Measurements from ENCODE around the gene VSTM2L.
A peak's percentile ranks its signal among the peaks of the same experiment; 100 is the strongest.

The VSTM2L gene

DNA sequence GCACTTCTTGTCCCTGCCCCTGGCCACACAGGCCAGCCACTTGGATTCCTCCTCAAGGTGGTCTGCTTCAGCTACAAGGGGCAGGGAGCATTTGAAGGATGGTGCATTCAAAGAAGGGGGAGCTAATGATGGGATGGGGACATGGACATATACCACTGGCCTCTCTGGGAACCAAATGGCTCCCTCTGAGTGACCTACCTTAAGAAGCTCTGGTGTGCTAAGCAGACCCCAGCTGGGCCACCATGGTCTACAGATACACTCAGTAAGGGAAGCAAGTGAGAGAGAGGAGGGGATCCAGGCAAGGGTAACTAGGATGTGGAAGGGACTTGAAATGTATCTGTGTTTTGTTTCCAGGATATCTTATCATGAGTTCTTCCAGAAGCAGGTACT is 67.9 kb downstream of the VSTM2L start:
- no peak for DNase-seq (ENCODE audit: low read depth)

DNA sequence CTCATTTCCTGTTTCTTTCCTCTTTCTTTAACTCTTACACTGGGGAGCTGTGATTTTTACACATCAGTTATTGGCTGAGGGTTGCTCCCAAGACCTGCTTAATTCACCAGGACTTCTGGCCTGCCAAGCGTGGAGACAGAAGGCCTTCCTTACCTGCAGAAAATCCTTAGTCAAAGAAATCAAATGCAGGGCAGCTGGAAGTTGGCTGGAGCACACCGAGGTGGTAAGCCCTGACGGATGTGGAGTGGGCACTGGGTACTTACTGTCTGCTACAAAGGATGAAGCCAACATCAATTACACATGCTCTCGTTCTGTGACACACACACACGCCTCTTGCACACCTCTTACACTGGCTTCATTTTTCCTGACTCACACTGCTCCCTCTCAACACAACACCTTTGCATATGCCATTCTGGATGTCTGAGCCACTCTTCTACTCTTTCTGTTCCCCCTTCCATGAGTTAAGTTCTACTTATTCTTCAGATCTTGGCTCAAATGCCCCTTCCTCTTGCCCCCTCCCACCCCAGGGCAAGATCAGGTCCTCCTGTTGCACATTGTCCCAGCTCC is 68.7 kb downstream of the VSTM2L start:
- DNase-seq (ENCODE audit: low read depth): no peak

- no peak for DNase-seq (ENCODE audit: low read depth)
These were observed 69.5 kb downstream of the VSTM2L start for GRCh38 chr20:37972256-37973058.

DNA sequence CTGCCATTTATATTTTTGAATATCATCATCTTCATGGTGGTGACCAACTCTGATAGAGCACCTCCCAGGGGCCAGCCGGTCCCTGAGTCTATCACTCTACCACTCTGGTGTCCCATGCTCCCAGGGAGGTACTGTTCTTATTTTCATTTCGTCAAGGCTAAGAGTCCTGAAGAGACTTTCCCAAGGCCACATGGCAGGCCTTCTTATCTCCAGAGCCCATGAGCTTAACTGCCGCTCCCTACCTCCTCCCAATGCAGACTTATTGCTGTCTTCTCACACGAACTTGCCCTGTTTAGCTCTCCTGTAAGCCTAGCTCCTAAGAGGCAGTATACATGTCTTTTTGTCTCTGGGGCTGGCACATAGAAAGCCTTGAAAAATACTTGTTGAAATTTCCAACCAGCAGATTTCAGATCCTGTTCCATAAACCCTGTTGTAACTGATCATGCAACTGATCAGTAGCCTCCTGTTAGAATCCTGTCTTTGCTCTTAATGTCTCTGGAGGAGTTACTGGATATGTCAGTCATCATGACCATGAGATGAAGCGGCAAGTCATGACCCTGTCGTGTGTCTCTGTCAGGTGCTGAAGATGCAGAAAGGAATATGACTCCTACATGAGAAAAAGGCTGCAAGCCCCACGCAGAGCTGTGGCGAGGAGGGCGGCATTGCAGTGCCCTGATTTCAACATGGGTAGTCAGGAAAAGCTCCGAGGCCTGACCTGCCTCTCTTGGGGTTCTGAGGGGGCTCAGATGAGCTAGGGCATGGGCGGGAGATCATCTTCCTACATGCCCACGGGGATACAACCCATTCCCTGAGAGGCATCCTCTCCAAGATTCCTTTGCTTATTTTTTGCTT is 70.4 kb downstream of the VSTM2L start:
- no peak for DNase-seq (ENCODE audit: low read depth)

DNA sequence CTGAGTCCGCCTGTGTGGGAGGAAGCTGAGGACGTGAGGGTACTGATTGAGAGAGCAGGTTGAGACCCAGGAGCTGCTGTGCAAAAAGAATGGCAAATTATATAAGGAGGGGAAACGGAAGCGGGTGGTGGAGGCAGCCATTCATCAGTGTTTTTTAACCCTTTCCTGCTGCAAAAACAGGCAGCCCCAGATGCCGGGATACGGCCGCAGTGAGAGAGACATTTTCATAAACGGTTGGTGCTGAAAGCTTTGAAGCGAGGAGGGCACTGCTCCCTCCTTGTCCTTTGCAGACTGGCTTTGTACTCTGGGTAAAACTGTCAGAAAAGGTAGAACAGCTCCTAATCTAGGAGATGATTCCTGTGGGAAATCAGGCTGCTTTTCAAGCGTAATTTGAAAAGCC is 74.0 kb downstream of the VSTM2L start:
- DNase-seq (ENCODE audit: low read depth): no peak

GRCh38 chr20:37977338-37977737 is 74.4 kb downstream of the VSTM2L start:
- no peak for DNase-seq (ENCODE audit: low read depth)

DNA sequence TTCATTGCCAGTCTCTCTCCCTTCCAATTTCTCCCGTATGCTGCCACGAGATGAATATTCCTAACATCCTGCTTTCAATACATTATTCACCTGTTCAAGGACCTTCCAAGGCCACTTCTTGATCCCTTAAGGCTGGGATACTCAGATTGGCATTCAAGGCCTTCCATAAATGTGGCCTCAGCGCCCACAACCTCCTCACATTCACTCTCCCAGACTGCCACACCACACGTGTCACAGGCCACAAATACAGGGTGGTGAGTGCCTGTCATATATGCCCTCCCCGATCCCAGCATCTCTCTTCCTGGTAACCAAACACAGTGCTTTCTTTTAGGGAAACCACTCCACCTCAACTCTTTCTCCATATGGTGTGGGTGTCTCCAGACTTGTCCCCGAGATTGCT is 74.9 kb downstream of the VSTM2L start:
- DNase-seq (ENCODE audit: low read depth): no peak

DNA sequence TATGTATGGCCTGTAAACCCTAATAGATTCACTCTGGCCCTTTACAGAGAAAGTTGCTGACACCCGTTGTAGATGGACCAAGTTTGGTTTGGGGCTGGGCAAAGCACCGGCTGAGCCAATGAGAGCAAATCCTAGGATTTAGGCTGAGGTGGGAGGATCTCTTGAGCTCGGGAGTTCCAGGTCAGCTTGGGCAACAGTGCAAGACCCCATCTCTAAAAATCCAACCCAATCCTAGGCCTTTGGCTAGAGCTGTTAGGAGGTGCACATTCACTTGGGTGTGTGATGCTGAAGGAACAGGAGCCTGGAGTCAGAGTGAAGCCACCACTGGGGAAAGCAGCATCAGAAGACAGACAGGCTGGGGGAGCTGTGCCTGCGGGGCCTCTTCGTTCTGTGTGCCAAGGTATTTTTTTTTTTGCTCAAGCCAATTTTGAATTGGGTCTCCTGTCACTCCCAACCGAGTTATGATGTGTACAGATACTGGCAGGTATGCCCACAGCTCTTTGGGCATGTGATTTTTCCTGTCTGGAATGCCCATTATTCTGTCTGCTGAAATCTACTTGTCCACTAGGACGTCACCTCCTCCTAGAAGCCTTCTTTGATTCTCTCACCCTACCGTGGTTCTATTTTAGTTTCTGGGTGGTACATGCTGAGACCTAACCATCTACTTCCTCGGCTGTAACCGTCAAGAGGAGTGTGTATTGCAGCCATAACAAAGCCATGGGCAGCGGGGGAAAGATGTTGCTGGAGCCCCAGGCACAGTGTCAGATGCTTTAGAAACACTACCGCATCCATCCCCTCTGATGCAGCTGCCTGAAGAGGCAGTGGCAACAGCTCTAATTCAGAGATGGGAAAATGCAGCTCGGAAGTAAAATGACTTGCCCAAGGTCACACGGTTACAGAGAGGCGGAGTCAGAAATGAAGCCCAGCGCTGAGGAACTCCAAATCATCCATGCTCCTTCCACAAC is 76.4 kb downstream of the VSTM2L start:
- no peak for DNase-seq (ENCODE audit: low read depth)

- DNase-seq (ENCODE audit: low read depth): no peak
These were observed 77.5 kb downstream of the VSTM2L start for GRCh38 chr20:37980383-37980782.

GRCh38 chr20:37980876-37981275 is 77.9 kb downstream of the VSTM2L start:
- no peak for DNase-seq (ENCODE audit: low read depth)

- DNase-seq (ENCODE audit: low read depth): no peak
These were observed 78.6 kb downstream of the VSTM2L start for GRCh38 chr20:37981568-37981967.

DNA sequence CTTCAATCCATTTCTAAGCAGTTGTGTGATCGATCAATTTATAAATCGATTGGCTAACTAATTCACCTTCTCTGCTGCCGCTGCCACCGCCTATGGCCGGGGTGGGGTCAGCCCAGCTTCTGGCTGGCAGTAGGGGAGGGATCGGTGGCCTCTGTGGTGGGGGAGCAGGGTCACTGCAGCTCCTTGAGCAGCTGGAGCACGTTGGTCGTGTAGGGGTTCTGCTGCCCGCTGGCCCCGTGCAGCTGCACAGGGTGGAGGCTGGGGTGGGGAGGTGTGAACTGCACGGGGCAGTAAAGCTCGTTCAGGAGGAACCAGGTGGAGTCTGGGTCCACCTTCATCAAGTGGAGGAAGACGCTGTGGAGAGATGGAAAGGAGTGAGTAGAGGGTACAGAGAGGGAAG is 80.4 kb downstream of the VSTM2L start:
- no peak for DNase-seq (ENCODE audit: low read depth)

- no peak for DNase-seq (ENCODE audit: low read depth)
These were observed 81.3 kb downstream of the VSTM2L start for GRCh38 chr20:37984018-37984785.

DNA sequence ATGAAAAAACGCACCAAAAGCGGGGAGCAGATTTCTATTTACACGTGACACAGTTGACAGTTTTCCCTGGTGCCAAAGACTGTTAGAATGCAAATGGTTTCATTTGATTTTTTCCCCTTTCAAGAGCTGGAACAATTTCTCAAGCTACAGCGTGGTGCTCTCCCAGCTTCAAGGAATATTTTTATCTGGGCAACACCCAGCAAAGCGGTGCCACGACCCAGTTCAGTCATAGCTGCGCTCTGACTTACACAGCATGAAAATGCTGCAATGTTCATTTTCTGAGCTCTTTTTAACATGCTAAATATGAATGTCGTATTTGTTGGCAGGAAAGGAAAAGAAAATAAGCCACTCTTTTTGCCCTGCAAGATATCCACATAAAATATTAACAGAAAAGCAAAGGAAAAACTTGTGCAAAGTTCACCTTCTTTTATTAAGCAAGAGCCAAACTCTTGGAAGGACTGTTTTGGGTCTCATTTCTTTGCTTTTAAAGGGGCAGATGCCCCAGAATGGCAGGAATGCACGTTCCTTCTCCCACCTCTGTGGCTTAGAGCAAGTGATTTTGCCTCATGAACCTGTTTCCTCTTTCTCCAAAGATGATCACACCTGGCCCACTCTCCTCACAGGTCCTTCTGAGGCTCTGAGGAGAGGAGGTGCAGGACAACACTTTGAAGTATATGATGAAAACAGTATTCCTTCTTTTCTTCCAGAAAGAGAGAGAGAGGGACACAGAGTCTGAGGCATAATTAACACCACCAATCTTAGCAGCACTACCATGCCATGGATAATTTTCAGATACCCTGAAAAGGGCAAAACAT is 83.3 kb downstream of the VSTM2L start:
- no peak for DNase-seq (ENCODE audit: low read depth)

DNA sequence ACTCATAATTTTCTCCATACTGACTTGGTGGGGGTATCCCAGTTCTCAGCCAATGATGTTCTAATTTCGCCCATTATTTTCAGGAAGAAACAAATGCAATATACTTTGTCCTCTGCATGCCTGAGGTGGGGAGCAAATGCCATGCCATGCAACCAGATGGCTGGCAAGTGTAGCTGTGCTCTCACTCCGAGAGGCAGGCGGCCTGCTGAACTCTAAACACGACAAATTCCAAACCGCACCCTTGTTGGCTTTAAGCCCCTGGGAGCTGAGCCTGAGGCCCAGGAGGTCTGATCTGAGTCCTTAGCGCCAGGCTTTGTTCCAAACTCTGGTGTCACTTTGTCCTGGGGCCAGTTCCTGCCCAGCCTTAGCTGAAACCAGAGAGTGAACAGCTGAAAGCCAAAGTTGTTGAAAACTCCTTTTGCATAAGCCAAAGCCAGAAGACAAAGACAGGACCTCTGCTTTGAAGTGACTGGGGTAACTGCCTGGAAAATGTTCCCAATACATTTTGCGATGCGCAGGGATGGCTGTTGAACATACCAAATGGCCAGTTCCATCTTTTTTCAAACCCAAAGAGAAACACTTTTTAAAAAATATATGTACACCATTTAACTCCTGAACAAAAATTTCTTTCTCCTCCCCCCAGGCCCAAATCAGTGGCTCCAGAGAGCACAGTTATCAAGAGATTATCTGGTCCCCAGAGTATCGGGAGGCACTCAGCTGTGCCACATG is 84.1 kb downstream of the VSTM2L start:
- peak; percentile 58 for DNase-seq (ENCODE audit: low read depth)

DNA sequence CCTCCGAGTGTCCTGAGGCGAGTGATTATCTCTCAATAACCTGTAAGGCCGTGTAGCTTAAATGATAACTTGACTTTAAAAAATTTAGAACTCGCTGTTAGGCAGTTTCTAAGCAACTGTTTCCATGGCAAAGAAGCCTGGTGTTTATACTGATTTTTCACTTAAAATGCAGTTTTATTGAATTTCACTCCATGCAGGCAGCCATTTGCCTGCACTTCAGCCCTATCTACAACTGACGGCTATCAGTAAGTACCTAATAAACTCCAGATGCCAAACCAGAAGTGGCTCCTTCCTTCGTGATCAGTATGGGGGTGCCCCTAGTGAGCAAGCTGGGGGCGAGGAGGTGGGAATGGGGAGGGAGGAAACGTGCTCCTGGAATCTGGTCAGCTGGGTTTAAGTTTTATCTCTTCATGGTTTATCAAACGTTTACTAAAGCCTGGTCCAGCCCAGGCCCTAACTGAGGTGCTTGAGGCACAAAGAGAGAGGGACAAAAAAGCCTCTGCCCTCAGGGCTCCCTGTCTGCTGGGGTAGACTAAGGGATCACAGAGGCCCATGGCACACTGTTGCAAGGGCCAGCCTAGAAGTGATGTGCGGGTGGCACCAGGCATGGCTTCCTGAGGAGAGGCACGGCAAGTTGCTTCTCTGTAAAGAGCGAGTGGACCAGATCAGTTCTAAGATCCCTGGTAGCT is 84.8 kb downstream of the VSTM2L start:
- no peak for DNase-seq (ENCODE audit: low read depth)

GRCh38 chr20:37988306-37988954 is 85.5 kb downstream of the VSTM2L start:
- DNase-seq (ENCODE audit: low read depth): no peak

DNA sequence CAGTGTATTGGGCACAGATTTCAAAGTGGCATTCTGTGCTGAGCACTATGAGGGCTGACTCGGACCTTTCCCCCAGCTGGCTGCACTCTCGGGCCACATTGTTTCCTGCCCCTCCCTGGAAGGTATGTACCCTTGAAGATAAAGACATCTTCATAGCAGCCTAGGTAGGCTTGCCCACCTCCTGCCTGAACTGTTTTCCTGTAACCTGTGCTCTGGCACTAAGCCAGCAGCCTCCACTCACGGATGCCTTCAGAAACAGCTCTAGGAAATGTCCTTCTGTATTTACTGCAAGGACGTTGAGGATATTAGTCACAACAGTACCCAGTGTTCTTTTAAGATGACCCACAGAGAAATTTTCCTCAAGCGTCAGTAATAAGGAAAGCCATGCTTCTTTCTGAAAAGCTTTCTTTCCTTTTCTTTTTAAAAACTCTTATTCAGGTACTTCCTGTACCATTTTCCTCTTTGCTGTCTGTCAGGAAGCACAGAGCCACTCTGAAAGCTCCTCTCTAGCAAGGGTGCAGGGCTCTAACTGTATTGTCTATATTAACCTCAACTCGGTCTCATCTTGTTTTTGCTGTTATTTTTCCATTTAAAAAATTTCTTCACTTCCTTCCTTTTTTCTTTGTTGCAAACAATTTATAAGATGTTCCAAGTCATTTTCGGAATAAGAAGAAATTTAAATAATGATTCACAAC is 86.8 kb downstream of the VSTM2L start:
- DNase-seq (ENCODE audit: low read depth): no peak

Data from GM04504 (cell line).